ENCODE measurements around the gene LPP.
"Not testable (repeated sequence)": the region's sequence is repeated elsewhere in the genome, so short reads cannot be mapped to it uniquely, and the experiment has no call there.

The LPP gene

GRCh38 chr3:188401244-188401993 is 247.5 kb downstream of the LPP start:
- no peak for DNase-seq (ENCODE audit: low spot score)

DNA sequence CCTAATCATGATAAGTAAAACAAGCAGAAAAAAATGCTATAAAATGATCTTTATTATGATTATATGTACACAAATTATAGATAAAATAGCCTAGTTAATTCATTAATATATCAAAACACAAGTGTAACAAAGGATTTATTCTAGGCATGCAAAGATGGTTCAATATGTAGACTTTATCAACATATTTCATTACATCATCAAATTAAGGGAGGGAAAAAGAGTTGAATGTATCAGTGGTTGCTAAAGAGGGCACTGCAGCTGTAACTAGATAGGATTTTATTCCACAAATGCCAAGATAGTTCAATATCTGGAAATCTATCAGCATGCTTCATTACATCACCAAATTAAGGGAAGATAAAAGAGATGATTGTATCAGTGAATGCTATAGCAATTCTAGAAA is 248.3 kb downstream of the LPP start:
- no peak for DNase-seq (ENCODE audit: low spot score)

DNA sequence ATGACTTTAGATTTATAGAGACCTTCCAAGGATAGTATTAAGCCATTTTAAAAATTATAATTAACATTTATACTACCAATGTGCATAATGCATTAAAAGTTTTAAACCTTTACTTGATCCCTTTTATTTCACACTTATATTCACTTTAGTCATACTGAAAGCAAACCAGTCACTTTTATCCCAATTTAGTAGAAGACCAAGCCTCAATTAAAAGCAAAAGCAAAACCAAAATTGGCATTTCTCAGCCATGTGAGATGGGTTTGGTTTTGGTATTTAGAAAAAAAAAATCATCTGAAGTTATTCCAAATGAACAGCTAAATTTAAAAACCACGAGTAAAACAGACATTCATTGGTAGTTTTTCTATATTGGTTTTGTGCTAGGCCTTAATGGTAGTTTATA is 249.4 kb downstream of the LPP start:
- no peak for DNase-seq (ENCODE audit: low spot score)

DNA sequence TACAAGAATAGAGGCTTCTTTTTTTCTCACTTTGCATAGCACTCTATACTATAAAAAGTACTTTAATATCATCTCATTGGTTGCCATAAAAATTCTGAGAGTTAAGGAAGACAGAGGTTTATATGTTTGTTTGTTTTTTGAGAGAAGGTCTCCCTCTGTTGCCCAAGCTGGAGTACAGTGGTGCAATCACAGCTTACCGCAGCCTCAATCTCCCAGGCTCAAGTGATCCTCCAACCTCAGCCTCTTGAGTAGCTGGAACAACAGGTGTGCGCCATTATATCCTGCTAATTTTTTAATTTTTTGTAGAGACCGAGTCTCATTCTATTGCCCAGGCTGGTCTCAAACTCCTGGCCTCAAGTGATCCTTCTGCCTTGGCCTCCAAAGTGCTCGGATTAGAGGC is 250.2 kb downstream of the LPP start:
- no peak for DNase-seq (ENCODE audit: low spot score)

DNA sequence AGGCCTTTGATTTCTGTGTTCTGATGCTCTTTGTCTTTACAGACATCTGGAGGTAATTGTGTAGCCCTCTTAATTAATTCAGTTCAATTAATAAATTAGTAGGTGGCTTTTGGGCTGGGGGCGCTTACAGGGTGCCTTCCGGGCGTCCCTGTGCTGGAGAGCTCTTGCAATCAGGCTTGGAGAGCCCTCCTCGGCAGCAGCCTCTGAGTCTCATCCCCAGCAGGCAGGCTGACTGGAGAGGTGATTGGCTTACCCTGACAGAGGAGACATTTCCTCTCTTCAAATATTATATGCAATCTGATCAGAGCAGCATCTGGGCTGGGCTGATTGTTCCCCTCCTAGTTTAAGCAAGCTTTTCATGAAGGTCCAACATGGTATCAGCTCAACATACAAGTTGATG is 250.7 kb downstream of the LPP start:
- DNase-seq (ENCODE audit: low spot score): no peak

DNA sequence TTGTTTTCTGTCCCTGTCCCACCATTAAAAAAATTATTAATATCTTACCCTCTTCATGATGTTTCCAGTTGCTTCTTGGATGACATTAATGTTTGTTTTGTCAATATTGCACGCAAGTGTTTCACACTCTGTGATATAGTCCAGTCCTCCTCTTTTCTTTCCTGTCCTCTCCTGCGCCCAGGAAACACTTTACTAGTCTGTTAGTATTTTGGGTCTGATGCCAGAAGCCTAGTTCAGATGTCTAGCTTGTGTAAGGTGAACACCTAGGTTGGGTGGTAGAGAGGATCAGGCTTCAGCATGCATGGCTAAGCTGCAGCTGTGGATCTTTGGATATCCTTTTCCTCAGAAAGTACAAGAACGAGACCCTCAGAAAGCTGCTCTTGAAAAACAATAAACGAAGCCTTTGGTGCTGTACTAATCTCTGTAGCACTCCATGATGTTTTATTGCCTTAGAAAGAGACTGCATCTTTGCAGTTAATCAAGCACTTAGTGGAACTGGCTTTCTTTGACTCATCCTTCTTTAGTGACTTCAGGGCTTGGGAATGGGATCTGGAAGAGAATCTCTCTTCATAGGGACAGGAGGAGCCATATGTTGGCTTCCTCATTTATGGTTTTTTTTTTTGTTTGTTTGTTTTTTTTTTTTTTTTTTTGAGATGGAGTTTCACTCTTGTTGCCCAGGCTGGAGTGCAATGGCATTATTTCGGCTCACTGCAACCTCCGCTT is 253.4 kb downstream of the LPP start:
- DNase-seq (ENCODE audit: low spot score): no peak

DNA sequence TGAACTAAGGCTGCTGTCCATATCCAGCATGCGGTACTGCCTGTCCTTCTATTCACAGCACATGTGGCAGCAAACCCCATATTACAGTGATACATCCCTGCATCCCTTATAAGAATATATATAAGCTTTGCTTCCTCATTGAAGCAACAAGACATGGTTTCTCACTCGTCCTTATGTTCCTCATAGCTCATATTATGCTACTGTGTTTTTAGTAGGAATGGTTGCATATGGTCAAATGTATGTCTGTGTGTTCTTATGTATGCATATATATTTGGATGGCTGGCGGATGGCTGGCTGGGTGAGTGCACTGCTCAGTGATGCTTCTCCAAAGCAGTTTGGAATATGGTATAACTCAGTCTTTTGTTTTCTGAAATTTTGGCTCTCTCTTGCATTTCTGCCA is 254.9 kb downstream of the LPP start:
- DNase-seq (ENCODE audit: low spot score): no peak

DNA sequence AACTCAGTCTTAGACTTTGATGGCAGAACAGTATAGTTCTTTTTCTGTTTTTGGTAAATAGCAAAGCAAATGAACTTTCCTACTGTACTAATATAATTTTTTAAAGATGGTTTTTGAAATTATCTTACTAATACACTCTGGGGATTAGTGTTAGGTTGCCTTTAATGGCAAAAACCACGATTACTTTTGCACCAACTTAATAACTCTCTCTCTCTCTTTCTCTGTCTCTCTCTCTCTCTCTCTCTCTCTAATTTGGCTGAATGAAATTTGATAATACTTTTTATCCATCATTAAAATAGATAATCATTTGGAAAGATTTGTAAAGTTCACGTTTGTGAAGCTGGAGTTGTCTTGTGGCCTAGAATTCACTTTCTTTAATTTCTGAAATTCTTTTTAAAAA is 257.8 kb downstream of the LPP start:
- no peak for DNase-seq (ENCODE audit: low spot score)

- no peak for DNase-seq (ENCODE audit: low spot score)
Measured at GRCh38 chr3:188415196-188415595, 261.2 kb downstream of the LPP start.

GRCh38 chr3:188416041-188416440 is 262.1 kb downstream of the LPP start:
- no peak for DNase-seq (ENCODE audit: low spot score)

DNA sequence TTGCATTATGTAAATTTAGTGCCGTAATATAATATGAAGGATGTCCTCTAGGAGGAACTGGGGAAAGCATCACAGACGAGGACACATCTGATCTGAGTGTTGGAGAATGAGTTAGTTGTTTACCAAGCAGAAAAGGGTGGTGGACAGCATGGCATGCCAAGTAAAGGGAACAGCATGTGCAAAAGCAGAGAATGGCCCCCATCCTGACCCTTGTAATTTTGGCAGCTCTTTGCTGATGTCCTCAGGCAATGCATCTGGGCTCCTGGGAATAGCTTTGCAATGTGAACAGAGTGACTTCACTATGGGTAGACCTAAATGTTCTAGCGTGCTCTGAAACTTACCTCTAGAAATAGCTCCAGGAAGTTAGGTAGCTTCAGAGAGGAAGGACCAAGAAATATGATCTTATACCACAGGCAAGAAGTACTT is 263.3 kb downstream of the LPP start:
- DNase-seq (ENCODE audit: low spot score): no peak

DNA sequence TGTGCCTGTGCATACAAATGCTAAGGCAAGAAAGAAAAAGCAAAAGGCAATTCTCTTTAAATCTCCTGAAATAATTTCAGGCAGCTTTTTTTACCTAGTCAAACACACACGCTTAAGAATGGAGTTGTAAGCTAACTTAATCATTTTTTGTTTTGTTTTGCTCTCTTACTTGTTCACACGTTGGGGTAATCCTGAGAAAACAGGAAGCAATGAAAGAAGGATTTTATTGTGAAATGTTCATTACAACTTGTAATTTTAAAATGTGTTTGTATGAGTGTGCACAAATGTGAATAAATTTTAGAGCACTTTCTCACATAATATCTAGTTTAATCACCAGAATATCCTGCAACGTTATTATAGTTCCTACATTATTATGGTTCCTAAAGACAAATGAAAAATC is 263.8 kb downstream of the LPP start:
- no peak for DNase-seq (ENCODE audit: low spot score)

GRCh38 chr3:188421151-188421821 is 267.3 kb downstream of the LPP start:
- DNase-seq (ENCODE audit: low spot score): no peak

DNA sequence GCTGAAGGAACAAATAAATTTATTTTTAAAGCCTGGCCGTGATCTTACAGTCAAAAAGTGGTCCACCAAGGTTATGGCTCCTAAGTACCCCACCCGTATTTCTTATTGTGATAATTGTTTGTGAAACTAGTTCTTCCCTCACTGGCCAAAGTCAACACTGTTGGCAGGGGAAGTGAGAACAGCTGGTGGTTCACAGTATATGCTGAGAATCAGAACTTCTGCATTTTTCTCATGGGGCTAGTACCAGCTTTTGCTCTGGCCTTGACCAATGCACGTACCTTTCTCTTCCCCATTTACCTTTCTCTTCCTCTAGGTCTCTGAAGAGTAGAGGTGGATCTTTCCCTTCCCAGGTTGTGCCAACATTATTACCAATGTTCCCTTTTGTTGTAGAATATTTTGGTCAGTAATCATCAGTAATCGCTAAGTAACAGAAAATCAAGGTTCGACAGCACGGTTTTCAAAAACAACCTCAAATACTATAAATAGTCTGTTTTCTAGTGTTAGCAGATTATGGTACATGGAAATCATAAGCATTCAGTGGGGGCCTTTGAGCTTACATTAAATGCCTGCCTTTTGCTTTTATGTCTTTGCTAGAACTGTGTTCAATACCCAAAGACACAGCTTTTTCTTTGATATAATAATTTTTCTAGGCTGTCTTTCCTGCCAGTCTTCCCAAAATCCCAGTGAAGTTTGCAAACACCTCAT is 268.0 kb downstream of the LPP start:
- DNase-seq (ENCODE audit: low spot score): no peak

DNA sequence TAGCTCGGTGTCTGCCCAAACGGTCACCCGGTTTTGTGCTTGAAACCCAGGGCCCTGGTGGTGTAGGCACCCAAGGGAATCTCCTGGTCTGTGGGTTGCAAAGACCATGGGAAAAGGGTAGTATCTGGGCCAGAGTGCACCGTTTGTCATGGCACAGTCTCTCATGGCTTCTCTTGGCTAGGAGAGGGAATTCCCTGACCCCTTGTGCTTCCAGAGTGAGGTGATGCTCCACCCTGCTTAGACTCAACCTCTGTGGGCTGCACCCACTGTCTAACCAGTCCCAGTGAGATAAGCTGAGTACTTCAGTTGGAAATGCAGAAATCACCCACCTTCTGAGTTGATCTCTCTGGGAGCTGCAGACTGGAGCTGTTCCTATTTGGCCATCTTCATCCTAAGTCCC is 274.0 kb downstream of the LPP start:
- DNase-seq (ENCODE audit: low spot score): not testable (repeated sequence)

GRCh38 chr3:188431040-188431439 is 277.1 kb downstream of the LPP start:
- no peak for DNase-seq (ENCODE audit: low spot score)

DNA sequence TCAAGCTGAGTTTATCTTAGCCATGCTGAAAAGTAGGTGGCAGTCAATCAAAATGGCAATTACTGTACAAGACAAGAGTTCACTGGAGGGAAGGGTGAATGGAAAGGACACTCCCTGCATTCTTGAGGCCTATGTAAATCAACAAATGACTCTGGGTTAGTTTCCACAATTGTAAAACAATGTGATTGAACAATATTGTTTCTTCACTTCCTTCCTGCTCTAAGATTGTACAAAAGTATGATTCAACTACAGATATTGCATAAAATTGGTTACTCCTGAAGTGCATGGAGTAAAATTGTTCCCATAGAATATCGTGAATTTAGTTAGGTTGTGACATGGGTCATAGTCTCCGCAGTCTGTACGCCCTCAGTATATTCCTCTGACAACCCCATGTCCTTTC is 277.6 kb downstream of the LPP start:
- peak; percentile 81 for DNase-seq (ENCODE audit: low spot score)

- no peak for DNase-seq (ENCODE audit: low spot score)
Measured at GRCh38 chr3:188432802-188433520, 279.0 kb downstream of the LPP start.

- DNase-seq (ENCODE audit: low spot score): no peak
Measured at GRCh38 chr3:188433521-188434150, 279.7 kb downstream of the LPP start.

DNA sequence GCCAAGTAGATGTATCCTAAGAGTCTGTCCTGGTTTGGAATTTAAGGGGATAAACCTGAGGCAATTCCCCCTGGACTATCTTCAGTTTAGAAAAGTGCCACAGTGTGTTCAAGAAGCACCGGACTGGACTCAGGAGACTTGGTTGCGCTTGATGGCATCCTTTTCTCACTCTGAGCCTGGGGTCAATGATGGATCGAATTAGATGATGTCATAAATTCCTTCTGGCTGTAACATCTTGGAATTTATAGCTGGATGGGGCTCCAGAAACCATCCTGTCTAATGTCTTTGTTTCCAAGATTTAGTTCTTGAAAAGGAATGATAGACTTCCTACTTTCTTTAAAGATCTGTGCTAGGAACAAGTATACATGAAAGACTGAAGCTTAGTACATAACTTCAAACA is 280.6 kb downstream of the LPP start:
- no peak for DNase-seq (ENCODE audit: low spot score)

GRCh38 chr3:188435266-188435665 is 281.3 kb downstream of the LPP start:
- no peak for DNase-seq (ENCODE audit: low spot score)

All from kidney capillary endothelial cell (primary cell).